ENCODE measurements around the gene P2RX5.

DNA sequence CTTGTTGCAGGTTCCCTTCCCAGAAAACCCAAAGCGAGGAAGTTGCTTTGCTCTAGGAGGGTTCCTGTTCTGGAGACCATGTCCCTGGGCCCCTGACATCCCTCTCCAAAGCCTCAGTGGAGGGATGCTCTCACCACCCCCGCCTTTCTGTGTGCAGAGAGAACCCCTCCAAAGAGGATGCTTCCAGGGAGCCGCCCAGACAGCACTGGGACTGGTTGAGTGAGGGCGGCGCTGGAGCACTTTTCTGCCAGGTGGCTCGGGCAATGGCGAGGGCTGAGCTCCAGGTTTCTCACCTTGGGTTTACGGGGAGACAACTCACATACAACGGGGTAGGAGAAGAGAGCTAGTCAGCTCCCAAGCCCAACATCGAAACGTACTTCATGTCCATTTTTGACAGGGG, 20.1 kb downstream of the P2RX5 start:
- TF ChIP-seq, protein P1, sequence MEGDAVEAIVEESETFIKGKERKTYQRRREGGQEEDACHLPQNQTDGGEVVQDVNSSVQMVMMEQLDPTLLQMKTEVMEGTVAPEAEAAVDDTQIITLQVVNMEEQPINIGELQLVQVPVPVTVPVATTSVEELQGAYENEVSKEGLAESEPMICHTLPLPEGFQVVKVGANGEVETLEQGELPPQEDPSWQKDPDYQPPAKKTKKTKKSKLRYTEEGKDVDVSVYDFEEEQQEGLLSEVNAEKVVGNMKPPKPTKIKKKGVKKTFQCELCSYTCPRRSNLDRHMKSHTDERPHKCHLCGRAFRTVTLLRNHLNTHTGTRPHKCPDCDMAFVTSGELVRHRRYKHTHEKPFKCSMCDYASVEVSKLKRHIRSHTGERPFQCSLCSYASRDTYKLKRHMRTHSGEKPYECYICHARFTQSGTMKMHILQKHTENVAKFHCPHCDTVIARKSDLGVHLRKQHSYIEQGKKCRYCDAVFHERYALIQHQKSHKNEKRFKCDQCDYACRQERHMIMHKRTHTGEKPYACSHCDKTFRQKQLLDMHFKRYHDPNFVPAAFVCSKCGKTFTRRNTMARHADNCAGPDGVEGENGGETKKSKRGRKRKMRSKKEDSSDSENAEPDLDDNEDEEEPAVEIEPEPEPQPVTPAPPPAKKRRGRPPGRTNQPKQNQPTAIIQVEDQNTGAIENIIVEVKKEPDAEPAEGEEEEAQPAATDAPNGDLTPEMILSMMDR (IDR thresholded peaks at IDR 0.05; ENCODE audit: low read depth, low read length) = no peak
- no peak for TF ChIP-seq EZH2phosphoT487 (IDR thresholded peaks at IDR 0.05; ENCODE audit: low read depth)

Data from OCI-LY3 (cell line).